ENCODE results near the gene FGFR2.

DNA sequence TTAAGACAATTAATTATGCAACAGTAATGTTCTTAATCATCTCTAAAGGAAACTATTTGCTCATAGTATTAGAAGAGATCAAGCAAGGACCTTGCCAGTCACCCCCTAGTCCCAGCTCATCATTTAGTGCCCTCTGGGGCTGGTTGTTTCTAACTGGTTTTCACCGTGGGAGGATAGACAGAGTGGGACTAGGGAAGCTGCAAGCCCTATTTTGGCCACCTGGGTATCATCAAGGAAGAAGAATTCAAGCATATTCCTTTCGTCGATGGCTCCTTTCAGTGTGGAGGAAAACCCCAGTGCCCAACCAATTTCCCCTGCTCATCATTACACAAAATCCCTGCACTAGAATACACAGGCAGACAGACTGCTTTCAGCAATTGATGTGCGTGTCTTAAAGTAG lies 30.6 kb upstream of the FGFR2 start:
- TF ChIP-seq RAD21 (IDR thresholded peaks at IDR 0.05; ENCODE audit: low read length) (no peak), POLR2A (IDR thresholded peaks at IDR 0.05; ENCODE audit: low read depth, low read length) (no peak), CEBPB (IDR thresholded peaks at IDR 0.05; ENCODE audit: low read depth, low read length) (no peak), RCOR1 (IDR thresholded peaks at IDR 0.05; ENCODE audit: insufficient replicate concordance, low read length) (no peak), SMC3 (IDR thresholded peaks at IDR 0.05; ENCODE audit: low read depth, low read length) (no peak), RFX5 (IDR thresholded peaks at IDR 0.05; ENCODE audit: low read depth, low read length) (no peak), BHLHE40 (IDR thresholded peaks at IDR 0.05; ENCODE audit: low read depth, low read length) (no peak), MAZ (IDR thresholded peaks at IDR 0.05; ENCODE audit: borderline replicate concordance, low read depth, low read length) (no peak), FOS (IDR thresholded peaks at IDR 0.05; ENCODE audit: low read depth, low read length) (no peak), CHD1 (IDR thresholded peaks at IDR 0.05; ENCODE audit: low read depth, low read length) (no peak), MAFK (IDR thresholded peaks at IDR 0.05; ENCODE audit: low read depth, low read length) (no peak)
- TF ChIP-seq, protein P1, sequence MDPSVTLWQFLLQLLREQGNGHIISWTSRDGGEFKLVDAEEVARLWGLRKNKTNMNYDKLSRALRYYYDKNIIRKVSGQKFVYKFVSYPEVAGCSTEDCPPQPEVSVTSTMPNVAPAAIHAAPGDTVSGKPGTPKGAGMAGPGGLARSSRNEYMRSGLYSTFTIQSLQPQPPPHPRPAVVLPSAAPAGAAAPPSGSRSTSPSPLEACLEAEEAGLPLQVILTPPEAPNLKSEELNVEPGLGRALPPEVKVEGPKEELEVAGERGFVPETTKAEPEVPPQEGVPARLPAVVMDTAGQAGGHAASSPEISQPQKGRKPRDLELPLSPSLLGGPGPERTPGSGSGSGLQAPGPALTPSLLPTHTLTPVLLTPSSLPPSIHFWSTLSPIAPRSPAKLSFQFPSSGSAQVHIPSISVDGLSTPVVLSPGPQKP (IDR thresholded peaks at IDR 0.05; ENCODE audit: borderline replicate concordance, low read depth, low read length), result no peak
- TF ChIP-seq, protein P2, sequence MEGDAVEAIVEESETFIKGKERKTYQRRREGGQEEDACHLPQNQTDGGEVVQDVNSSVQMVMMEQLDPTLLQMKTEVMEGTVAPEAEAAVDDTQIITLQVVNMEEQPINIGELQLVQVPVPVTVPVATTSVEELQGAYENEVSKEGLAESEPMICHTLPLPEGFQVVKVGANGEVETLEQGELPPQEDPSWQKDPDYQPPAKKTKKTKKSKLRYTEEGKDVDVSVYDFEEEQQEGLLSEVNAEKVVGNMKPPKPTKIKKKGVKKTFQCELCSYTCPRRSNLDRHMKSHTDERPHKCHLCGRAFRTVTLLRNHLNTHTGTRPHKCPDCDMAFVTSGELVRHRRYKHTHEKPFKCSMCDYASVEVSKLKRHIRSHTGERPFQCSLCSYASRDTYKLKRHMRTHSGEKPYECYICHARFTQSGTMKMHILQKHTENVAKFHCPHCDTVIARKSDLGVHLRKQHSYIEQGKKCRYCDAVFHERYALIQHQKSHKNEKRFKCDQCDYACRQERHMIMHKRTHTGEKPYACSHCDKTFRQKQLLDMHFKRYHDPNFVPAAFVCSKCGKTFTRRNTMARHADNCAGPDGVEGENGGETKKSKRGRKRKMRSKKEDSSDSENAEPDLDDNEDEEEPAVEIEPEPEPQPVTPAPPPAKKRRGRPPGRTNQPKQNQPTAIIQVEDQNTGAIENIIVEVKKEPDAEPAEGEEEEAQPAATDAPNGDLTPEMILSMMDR (conservative IDR thresholded peaks at IDR 0.05; ENCODE audit: low read depth, low read length), result no peak
- TF ChIP-seq, protein P3, sequence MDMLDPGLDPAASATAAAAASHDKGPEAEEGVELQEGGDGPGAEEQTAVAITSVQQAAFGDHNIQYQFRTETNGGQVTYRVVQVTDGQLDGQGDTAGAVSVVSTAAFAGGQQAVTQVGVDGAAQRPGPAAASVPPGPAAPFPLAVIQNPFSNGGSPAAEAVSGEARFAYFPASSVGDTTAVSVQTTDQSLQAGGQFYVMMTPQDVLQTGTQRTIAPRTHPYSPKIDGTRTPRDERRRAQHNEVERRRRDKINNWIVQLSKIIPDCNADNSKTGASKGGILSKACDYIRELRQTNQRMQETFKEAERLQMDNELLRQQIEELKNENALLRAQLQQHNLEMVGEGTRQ (IDR thresholded peaks at IDR 0.05; ENCODE audit: low read depth, low read length), result no peak

Measured in IMR-90 (cell line).